GM23248 (cell line): ENCODE data around the gene MECP2. TPM values are rescaled to one million over a fixed set of nuclear protein-coding genes. Genes with fewer than 3 reads are reported as not detected.

ENCODE experiments used
- DNase-seq: peaks from one replicate; pipeline ENCODE4 v3.0.0-alpha.2; 2015
- H2AFZ ChIP-seq: fragments of 200-600 bp; sonication (generic); 2 replicates; pipeline ENCODE4 v1.6.1; 2016; ENCODE audit warnings: antibody characterized with exemption
- H3F3A ChIP-seq: fragments of 200-600 bp; sonication (generic); 2 replicates; pipeline ENCODE4 v1.6.1; 2016; ENCODE audit warnings: mild to moderate bottlenecking, antibody characterized with exemption, mixed run types; ENCODE audit not compliant: insufficient read depth
- H3K27ac ChIP-seq: fragments of 200-600 bp; sonication (generic); 2 replicates; pipeline ENCODE4 v1.5.1; 2016; ENCODE audit warnings: mild to moderate bottlenecking
- H3K27me3 ChIP-seq: fragments of 200-600 bp; sonication (generic); replicated peaks from 2 replicates; pipeline ENCODE4 v1.6.1; 2016; ENCODE audit warnings: mild to moderate bottlenecking; ENCODE audit not compliant: insufficient read depth
- H3K36me3 ChIP-seq: fragments of 200-600 bp; sonication (generic); 2 replicates; pipeline ENCODE4 v1.6.1; 2016; ENCODE audit warnings: low read depth, mild to moderate bottlenecking
- H3K4me1 ChIP-seq: fragments of 200-600 bp; sonication (generic); 2 replicates; pipeline ENCODE4 v1.6.1; 2016; ENCODE audit warnings: mild to moderate bottlenecking; ENCODE audit not compliant: insufficient read depth
- H3K4me2 ChIP-seq: fragments of 200-600 bp; sonication (generic); one replicate; pipeline ENCODE4 v1.6.1; 2016; ENCODE audit warnings: mild to moderate bottlenecking; ENCODE audit not compliant: unreplicated experiment
- H3K4me3 ChIP-seq: fragments of 200-600 bp; sonication (generic); 2 replicates; pipeline ENCODE4 v1.5.1; 2016; ENCODE audit warnings: mild to moderate bottlenecking
- H3K79me2 ChIP-seq: fragments of 200-600 bp; sonication (generic); 2 replicates; pipeline ENCODE4 v1.6.1; 2016; ENCODE audit warnings: mild to moderate bottlenecking; ENCODE audit not compliant: insufficient read depth
- H3K9ac ChIP-seq: fragments of 200-600 bp; sonication (generic); 2 replicates; pipeline ENCODE4 v1.6.1; 2016; ENCODE audit warnings: mild to moderate bottlenecking
- H3K9me2 ChIP-seq: fragments of 200-600 bp; sonication (generic); 2 replicates; pipeline ENCODE4 v1.6.1; 2016; ENCODE audit warnings: mixed run types, mild to moderate bottlenecking, moderate library complexity; ENCODE audit not compliant: insufficient read depth
- H3K9me3 ChIP-seq: fragments of 200-600 bp; sonication (generic); one replicate; pipeline ENCODE4 v1.6.1; 2017; ENCODE audit warnings: low read depth
- H4K20me1 ChIP-seq: fragments of 200-600 bp; sonication (generic); 2 replicates; pipeline ENCODE4 v1.6.0; 2016; ENCODE audit not compliant: insufficient read depth
- EZH2 ChIP-seq: fragments of 200-600 bp; sonication (generic); IDR thresholded peaks from 2 replicates; pipeline ENCODE4 v1.6.1; 2018; ENCODE audit warnings: antibody characterized with exemption, mild to moderate bottlenecking; ENCODE audit not compliant: insufficient read depth, poor library complexity, severe bottlenecking
- EZH2phosphoT487 ChIP-seq: fragments of 200-600 bp; sonication (generic); IDR thresholded peaks from 2 replicates; pipeline ENCODE4 v1.6.1; 2018; ENCODE audit warnings: antibody characterized with exemption, moderate library complexity, mild to moderate bottlenecking, low read depth; ENCODE audit not compliant: insufficient read depth
- WGBS, 2 experiments: methylation state at CpG; one replicate each; pipeline ENCODE4 v1.1.6; 2015 to 2017; ENCODE audit warnings: low lambda C conversion rate in 2 of 2, low coverage in 1 of 2; ENCODE audit errors: missing lambda C conversion rate in 2 of 2; 5-methylcytosine and 5-hydroxymethylcytosine counted together
- in situ Hi-C: fragments of 300-500 bp; cut with MboI; formaldehyde crosslinking; loops from 2 replicates; pipeline ENCODE4 v1.15.0; 2020
- polyA plus RNA-seq: library from polyadenylated mRNA; unstranded; fragments of >200 nt; fragmentation: Nextera tagmentation; extraction: Ambion mirVana; gene quantifications from 2 replicates; pipeline ENCODE4 v1.2.1, GENCODE V29; 2016
- total RNA-seq: library from RNA; depleted of rRNA; stranded (reverse); fragments of >200 nt; shearing (Covaris generic); gene quantifications from 2 replicates; pipeline ENCODE4 v1.2.3, GENCODE V29; 2014

Gene MECP2
- total and polyA plus RNA-seq, 2 experiments from 2014 or later: 10.3 to 16.5 TPM

DNA sequence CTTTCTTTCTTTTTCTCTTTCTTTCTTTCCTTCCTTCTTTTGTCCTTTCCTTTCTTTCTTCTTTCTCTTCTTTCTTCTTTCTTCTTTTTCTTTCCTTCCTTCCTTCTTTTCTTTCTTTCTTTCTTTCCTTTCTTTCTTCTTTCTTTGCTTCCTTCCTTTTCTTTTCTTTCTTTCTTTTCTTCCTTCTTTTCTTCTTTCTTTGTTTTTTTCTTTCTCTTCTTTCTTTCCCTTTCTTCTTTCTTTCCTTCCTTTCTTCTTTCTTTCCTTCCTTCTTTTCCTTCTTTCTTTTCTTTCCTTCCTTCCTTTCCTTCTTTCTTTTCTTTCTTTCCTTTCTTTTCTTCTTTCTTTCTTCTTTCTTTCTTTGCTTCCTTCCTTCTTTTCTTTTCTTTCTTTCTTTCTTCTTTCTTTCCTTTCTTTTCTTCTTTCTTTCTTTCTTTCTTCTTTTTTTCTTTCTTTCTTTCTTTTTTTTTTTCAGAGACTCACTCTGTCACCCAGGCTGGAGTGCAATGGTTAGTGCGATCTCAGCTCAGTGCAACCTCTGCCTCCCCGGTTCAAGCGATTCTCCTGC is 106.4 kb downstream of the MECP2 start:
- Histone ChIP-seq H3K4me2 (no peak overlapping the region), H2AFZ (no peak overlapping the region), H3F3A (no peaks in the 10 kb centered on the region), H3K27me3 (no peaks in the 10 kb centered on the region), H3K9me2 (no peaks in the 10 kb centered on the region), H3K36me3 (no peaks in the 10 kb centered on the region), H3K9me3 (no peaks in the 10 kb centered on the region), H3K79me2 (no peaks in the 10 kb centered on the region), H3K4me1 (no peaks in the 10 kb centered on the region), H4K20me1 (no peaks in the 10 kb centered on the region), H3K4me3 (no peak overlapping the region), H3K27ac (no peak overlapping the region), H3K9ac (no peak overlapping the region)
- DNase-seq: no peak
- TF ChIP-seq EZH2phosphoT487 (no peak), EZH2 (no peak)
- 93 to 96% methylated on average over 3 of the region's 3 CpGs for WGBS, 2 experiments
- in situ Hi-C loops: no loop called here

- no peak for DNase-seq
- in situ Hi-C loops: no loop called here
- no peaks in the 10 kb centered on the region for H3K4me1 ChIP-seq
- no peak overlapping the region for H3K27ac ChIP-seq
- H3K79me2 ChIP-seq: no peaks in the 10 kb centered on the region
- H3K9me3 ChIP-seq: no peaks in the 10 kb centered on the region
- no peak overlapping the region for H3K4me3 ChIP-seq
- TF ChIP-seq EZH2: no peak
- no peak for TF ChIP-seq EZH2phosphoT487
- no peak overlapping the region for H3K9ac ChIP-seq
- 84 to 85% methylated on average over 12 to 14 of the region's 14 CpGs for WGBS, 2 experiments
- H4K20me1 ChIP-seq: no peaks in the 10 kb centered on the region
- H3F3A ChIP-seq: no peaks in the 10 kb centered on the region
- H2AFZ ChIP-seq: no peak overlapping the region
- H3K9me2 ChIP-seq: no peaks in the 10 kb centered on the region
- H3K36me3 ChIP-seq: no peaks in the 10 kb centered on the region
- no peak overlapping the region for H3K4me2 ChIP-seq
- H3K27me3 ChIP-seq: no peaks in the 10 kb centered on the region
Observed at GRCh38 chrX:153989973-153990655, 107.4 kb downstream of the MECP2 start.

DNA sequence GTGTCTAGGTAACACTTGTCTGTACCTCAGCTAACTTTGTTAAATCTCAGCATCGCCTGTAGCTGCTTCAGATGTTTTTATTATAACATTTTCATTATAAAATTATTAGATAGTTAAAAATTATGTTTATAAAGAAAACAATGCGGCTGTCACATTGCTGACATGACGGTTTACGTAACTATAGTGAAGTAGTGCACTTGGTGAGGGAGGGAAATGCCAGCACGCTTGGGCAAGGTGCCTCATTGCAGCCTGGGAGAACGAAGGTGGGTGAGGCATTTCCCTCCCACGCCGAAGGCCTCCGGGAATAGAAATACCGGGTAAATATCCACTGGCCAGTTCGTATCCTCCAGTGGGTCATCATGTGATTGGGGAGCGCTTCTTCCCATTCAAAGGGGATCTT is 109.0 kb downstream of the MECP2 start:
- no peak for TF ChIP-seq EZH2phosphoT487
- Histone ChIP-seq H3F3A (no peaks in the 10 kb centered on the region), H3K79me2 (no peaks in the 10 kb centered on the region), H3K4me1 (no peaks in the 10 kb centered on the region), H3K4me3 (no peak overlapping the region), H3K27ac (no peak overlapping the region), H3K27me3 (no peaks in the 10 kb centered on the region), H3K9me3 (no peaks in the 10 kb centered on the region), H3K9me2 (no peaks in the 10 kb centered on the region), H3K9ac (no peak overlapping the region), H3K36me3 (no peaks in the 10 kb centered on the region), H3K4me2 (no peak overlapping the region), H2AFZ (no peak overlapping the region), H4K20me1 (no peaks in the 10 kb centered on the region)
- WGBS, 2 experiments: 75 to 81% methylated on average over 9 to 12 of the region's 12 CpGs
- in situ Hi-C loops: no loop called here
- no peak for DNase-seq

DNA sequence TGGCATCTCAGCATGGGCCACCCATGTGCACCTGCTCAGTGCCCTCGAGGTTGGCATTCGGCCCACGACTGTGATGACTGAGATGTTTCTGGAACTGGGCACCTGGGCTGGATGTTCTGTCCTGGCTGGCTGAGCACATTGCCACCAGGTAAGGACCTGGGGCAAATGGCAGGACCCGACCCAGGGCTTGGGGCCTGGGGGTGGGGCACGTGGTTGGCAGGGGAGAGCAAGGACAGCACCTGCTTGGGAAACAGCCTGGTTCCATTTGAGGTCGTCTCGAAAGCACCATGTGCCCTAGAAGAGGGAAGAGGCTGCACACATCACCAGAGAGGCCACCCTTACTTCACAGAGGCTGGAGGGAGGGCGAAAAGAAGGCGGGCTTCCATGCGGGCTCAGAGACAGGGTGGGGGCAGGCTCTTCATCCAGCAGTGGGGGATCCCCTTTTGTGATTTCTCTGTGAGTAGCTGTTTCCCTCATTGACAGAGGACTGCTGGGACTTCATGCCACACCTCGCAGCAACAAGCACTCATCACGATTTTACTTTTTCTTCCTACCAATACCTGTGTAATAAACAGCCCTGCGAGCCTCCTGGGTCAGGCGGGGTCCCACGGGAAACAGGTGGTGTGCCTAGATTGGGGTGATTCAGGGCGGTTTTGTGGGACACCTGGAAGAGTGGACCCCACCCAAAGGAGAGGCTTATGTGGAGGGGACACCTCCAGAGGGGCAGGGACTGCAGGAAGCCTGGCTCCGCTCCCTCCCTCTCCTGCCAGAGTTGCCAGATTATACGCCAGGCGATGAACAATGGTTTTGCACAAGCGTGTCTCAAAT is 113.0 kb downstream of the MECP2 start:
- Histone ChIP-seq H3K9me3 (no peaks in the 10 kb centered on the region), H4K20me1 (no peaks in the 10 kb centered on the region), H3K36me3 (no peaks in the 10 kb centered on the region), H2AFZ (no peak overlapping the region), H3F3A (no peaks in the 10 kb centered on the region), H3K9me2 (no peaks in the 10 kb centered on the region), H3K4me1 (no peaks in the 10 kb centered on the region), H3K4me2 (no peak overlapping the region), H3K9ac (no peak overlapping the region), H3K27me3 (no peaks in the 10 kb centered on the region), H3K4me3 (no peak overlapping the region), H3K79me2 (no peaks in the 10 kb centered on the region), H3K27ac (no peak overlapping the region)
- DNase-seq: no peak
- WGBS, 2 experiments: 89 to 93% methylated on average over 13 to 20 of the region's 20 CpGs
- in situ Hi-C loops: no loop called here
- TF ChIP-seq EZH2phosphoT487 (no peak), EZH2 (no peak)
